HEK293T (cell line): ENCODE results near the gene RNU6-7.

Source experiments
- ARNT ChIP-seq: fragments of 450-650 bp; IDR thresholded peaks from 2 replicates; pipeline ENCODE4 v1.6.1; 2017; ENCODE audit warnings: mild to moderate bottlenecking
- BHLHE40 ChIP-seq: fragments of 450-650 bp; IDR thresholded peaks from 2 replicates; pipeline ENCODE4 v1.6.1; 2016; ENCODE audit warnings: mild to moderate bottlenecking, moderate library complexity, borderline replicate concordance
- CTBP1 ChIP-seq: fragments of 450-650 bp; IDR thresholded peaks from 2 replicates; pipeline ENCODE4 v1.6.1; 2016; ENCODE audit warnings: borderline replicate concordance
- ELF4 ChIP-seq: fragments of 450-650 bp; IDR thresholded peaks from 2 replicates; pipeline ENCODE4 v1.6.1; 2017; ENCODE audit warnings: antibody characterized with exemption
- FOXA1 ChIP-seq: fragments of 450-650 bp; IDR thresholded peaks from 2 replicates; pipeline ENCODE4 v1.6.1; 2016; ENCODE audit warnings: mild to moderate bottlenecking
- FOXK2 ChIP-seq: fragments of 450-650 bp; IDR thresholded peaks from 2 replicates; pipeline ENCODE4 v1.6.1; 2016; ENCODE audit warnings: mild to moderate bottlenecking
- FOXM1 ChIP-seq: fragments of 450-650 bp; IDR thresholded peaks from 2 replicates; pipeline ENCODE4 v1.6.1; 2017; ENCODE audit warnings: mild to moderate bottlenecking, borderline replicate concordance
- HDGF ChIP-seq: fragments of 450-650 bp; IDR thresholded peaks from 2 replicates; pipeline ENCODE4 v1.6.1; 2017; ENCODE audit warnings: antibody characterized with exemption, borderline replicate concordance
- NFRKB ChIP-seq: fragments of 450-650 bp; IDR thresholded peaks from 2 replicates; pipeline ENCODE4 v1.6.1; 2016; ENCODE audit warnings: mild to moderate bottlenecking, moderate library complexity
- PKNOX1 ChIP-seq: fragments of 450-650 bp; IDR thresholded peaks from 2 replicates; pipeline ENCODE4 v1.6.1; 2016
- SP1 ChIP-seq: fragments of 450-650 bp; IDR thresholded peaks from 2 replicates; pipeline ENCODE4 v1.6.1; 2017
- SUZ12 ChIP-seq: fragments of 450-650 bp; IDR thresholded peaks from 2 replicates; pipeline ENCODE4 v1.6.1; 2016; ENCODE audit warnings: mild to moderate bottlenecking
- ZNF384 ChIP-seq: fragments of 450-650 bp; IDR thresholded peaks from 2 replicates; pipeline ENCODE4 v1.6.1; 2016

DNA sequence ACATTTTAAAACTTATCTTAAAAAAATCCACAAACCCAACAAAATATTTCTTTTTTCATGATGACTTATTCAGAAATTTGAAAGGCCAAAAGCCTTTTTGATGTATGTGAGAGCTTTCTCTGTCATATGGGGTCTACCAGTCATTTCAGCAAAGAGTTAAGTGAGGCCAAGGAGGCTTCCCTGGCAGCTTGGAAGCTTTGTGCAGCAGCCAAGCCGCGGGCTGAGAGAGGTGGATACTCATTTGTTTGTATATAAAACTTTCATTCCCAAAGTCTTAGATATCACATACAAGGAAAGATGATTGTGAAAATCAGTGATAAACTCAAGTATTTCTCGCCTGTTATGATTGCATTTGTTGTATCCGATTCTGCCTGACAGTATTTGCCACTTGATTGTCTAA, 49.7 kb downstream of the RNU6-7 start:
- no peak for TF ChIP-seq CTBP1
- no peak for TF ChIP-seq FOXK2
- no peak for TF ChIP-seq HDGF
- no peak for TF ChIP-seq SP1
- no peak for TF ChIP-seq PKNOX1
- TF ChIP-seq FOXM1: no peak
- no peak for TF ChIP-seq FOXA1
- no peak for TF ChIP-seq NFRKB
- TF ChIP-seq ZNF384: no peak
- TF ChIP-seq ARNT: no peak
- no peak for TF ChIP-seq ELF4
- TF ChIP-seq BHLHE40: no peak
- no peak for TF ChIP-seq SUZ12
